HL-60/S4 treated with retinoic acid at 250 ng/mL for 4 days and 3 days (cell line): ENCODE results near the gene FMO2.

Experiments used
- in situ Hi-C: fragments of 300-500 bp; cut with MboI; formaldehyde crosslinking; loops from 2 replicates; pipeline ENCODE4 v1.7.0; 2022; ENCODE audit warnings: low sequenced_read_pairs

Gene FMO2

DNA sequence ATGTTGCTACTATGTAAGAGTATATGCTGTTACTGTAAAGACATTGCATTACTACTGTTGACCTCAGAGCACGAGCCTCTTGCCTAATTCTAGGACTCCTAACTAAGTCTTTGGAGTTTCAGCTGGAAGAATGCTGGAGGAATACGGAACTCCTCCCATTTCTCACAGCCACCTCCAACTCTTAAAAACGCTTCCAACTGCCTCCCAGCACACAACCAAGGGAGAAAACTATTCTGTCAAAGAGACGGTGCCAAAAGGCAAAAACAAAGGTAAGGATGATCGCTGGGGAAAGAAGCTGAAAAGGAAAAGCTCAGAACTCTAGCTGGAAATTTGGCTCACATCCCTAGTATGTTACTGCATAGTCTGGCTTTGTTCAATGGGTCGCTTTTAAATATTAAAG lies at the start of gene FMO2:
FMO2 (plus strand) TSS at position 210 of the 400 bp plus-strand sequence. CDS start 414 bp downstream, outside the sequence.
- in situ Hi-C loops, result no loop called here

- in situ Hi-C loops, result no loop called here
Measured at GRCh38 chr1:171137580-171137979, 47.5 kb upstream of the FMO2 start.

DNA sequence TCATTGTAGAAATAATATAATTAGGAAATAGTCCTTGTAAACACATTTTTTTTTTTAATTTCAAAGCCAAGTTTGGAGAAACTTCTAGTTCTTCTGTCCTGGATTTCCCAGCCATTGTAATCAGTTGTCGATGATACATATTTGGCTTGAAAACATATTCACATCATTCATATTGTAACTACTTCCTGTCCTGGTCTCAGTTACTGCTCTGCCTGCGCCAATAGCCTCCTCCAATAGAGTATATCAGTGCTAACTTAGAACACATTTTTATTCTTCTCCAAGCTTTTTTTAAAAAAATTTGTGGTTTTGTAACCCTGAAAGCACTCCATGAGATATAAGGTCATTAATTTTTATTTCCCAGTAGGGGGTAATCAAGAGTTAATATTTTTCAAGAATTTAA lies 46.1 kb upstream of the FMO2 start:
- in situ Hi-C loops, result no loop called here

GRCh38 chr1:171139890-171140289 lies 45.2 kb upstream of the FMO2 start:
- in situ Hi-C loops, result no loop called here

DNA sequence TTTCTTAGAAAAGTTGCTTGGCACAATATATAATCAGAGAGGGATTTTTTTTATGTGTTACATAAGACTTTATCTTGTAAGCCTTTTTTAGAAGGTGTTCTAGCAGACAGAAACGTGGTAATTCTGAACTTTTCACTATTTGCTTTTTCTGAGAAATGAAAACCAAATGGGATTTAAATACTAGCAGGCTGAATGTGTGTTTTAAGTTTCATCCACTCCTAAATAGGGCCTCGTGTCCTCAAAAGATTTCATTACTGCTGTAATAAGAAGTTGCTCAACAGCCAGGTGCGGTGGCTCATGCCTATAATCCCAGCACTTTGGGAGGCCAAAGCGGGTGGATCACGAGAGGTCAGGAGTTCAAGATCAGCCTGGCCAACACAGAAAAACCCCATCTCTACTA lies 44.7 kb upstream of the FMO2 start:
- in situ Hi-C loops, result no loop called here

- in situ Hi-C loops, result no loop called here
Measured at GRCh38 chr1:171140956-171141687, 44.0 kb upstream of the FMO2 start.

DNA sequence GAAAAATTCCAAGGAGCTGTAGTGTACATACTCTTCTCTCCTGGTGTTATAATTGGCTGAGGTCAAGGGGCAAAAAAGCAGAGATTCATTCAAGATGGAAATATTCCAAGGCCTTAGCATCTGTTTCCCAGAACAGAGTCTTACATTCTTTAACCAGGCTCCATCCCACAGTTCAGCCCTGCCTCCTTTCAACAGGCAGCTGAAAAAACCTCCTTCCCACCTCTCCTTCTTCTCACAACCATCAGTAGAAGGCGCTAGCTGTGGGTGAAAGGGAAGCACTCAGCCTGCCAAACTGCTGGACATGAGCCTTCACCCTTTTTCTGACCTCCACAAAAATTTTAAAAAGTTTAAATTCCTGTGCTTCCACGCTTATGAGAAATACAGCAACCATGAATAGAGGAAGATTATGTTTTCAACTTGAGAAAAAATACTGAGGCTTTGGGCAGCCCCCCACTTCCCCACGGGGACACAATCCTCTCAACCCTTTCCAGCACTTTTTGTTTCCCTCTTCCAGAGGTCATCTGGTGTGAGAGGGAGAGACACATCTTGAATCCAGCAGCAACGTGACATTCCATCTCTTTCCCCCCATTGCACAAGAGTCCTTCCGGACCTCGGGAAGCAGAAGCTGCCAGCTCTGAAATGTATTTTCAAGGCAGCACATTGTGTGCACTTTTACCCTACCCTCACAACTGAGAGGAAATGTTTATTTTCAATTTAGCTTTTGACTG lies 43.2 kb upstream of the FMO2 start:
- in situ Hi-C loops, result no loop called here

- in situ Hi-C loops, result no loop called here
Measured at GRCh38 chr1:171142416-171143385, 42.4 kb upstream of the FMO2 start.

DNA sequence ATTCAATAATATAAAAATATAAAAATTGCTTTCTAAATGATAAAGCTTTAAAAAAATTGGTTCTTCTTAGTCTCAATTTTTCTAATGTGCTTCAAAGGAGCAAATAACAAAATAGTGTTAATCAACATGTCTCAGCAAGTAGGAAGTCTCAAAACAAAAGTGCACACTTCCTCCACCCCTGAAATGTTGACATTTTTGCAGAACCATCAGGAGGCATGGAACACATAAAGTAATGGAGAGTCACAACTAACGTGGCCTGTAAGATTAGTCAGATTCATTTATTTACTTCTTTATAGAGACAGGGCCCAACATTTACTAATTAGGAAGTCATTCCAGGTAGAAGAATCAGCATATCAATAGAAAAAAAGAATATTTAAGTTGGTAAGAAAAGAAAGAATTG lies 34.9 kb upstream of the FMO2 start:
- in situ Hi-C loops, result no loop called here

- in situ Hi-C loops, result no loop called here
Measured at GRCh38 chr1:171152549-171152948, 32.6 kb upstream of the FMO2 start.

DNA sequence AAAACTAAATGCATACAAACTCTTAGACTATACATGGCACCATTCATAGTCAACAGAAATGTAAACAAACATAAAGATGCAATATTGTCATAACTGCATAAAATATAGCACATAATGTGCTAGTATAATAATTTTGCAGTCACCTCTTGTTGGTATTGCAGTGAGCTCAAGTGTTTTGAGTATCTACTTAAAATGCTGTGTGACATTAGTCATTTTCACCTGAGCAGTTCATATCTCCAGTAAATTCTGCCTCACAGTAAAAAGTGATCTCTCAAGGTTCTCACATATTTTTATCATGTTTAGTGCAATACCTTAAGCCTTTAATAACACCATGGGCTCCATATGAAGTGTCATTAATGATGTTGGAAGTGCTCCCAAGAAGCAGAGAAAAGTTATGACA lies 29.6 kb upstream of the FMO2 start:
- in situ Hi-C loops, result no loop called here

DNA sequence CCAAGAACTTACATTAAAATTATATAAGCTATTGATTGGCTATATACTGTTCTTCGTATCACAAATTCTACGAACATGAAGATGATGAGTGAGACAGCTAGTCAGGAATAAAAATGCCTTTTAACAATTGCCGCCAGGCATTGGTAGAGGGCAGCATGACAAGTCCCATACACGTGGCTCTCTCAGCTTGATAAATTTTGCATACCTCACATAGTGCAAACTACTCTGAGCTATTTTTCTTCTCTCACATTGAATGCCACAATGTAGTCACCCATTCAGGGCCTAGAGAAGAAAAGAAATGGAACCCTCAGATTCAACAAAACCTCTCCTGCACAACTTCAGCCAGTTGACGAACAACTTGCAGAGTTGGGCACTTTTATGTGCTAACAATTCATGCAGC lies 27.0 kb upstream of the FMO2 start:
- in situ Hi-C loops, result no loop called here

- in situ Hi-C loops, result no loop called here
Measured at GRCh38 chr1:171158551-171158950, 26.5 kb upstream of the FMO2 start.

DNA sequence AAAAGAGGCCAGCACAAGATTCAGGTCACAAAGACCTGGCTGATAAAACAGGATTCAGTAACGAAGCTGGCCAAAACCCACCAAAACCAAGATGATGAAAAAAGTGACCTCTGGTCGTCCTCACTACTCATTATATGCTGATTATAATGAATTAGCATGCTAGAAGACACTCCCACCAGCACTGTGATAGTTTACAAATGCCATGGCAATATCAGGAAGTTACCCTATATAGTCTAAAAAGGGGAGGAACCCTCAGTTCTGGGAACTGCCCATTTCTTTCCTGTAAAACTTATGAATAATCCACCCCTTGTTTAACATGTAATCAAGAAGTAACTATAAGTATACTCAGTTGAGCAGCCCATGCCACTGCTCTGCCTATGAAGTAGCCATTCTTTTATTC lies 26.0 kb upstream of the FMO2 start:
- in situ Hi-C loops, result no loop called here

GRCh38 chr1:171160211-171160610 lies 24.9 kb upstream of the FMO2 start:
- in situ Hi-C loops, result no loop called here

- in situ Hi-C loops, result no loop called here
Measured at GRCh38 chr1:171160639-171161354, 24.3 kb upstream of the FMO2 start.

GRCh38 chr1:171161431-171161830 lies 23.7 kb upstream of the FMO2 start:
- in situ Hi-C loops, result no loop called here

- in situ Hi-C loops, result no loop called here
Measured at GRCh38 chr1:171166361-171166760, 18.7 kb upstream of the FMO2 start.

GRCh38 chr1:171167785-171168184 lies 17.3 kb upstream of the FMO2 start:
- in situ Hi-C loops, result no loop called here

DNA sequence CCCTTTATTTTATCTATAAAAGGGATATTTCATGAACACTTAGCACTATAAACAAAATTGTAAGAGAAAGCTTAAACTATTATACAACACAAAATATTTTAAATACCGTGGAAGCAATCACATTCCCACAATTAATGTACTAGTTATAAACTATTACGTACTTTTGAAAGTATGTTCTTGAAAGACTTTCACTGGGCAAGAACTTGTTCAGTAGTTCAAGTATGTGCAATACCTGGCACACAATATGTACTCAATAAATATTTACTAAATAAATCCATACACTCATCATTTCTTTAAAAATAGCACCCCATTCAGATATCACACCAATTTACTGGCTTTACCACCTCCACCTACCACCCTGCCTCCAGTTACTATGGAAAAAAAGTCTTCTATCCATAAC lies 12.6 kb upstream of the FMO2 start:
- in situ Hi-C loops, result no loop called here

- in situ Hi-C loops, result no loop called here
Measured at GRCh38 chr1:171173069-171173468, 12.0 kb upstream of the FMO2 start.
